ENCODE data around the gene SLC16A5. TPM values are rescaled to one million over a fixed set of nuclear protein-coding genes. Genes with fewer than 3 reads are reported as not detected.
A peak's percentile ranks its signal among the peaks of the same experiment; 100 is the strongest.

The SLC16A5 gene
- total RNA-seq, 1 experiment from 2014 or later, result 70.2 TPM

DNA sequence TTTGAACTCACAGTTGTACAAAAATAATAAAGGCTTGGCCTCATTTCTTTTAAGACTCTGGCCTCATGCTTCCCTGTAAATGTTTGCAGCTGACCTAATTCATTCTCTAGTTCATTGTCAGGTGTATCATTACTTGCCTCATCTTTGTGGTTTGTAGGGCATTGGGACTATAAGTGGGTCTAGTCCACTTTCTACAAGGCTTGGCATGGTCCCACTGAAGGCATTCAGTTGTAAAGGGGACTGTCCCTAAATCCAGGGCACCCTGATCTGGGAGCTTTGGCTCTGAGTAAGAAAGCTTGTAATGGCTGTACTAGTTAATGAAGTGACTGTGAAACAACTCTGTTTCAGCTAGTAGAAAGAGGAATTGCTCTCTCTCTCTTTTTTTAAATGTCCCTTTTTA, 38.0 kb upstream of the SLC16A5 start:
- Histone ChIP-seq H4K20me1 (ENCODE audit: insufficient read depth) (peaks cover 7% of the 10 kb centered on the region; the same call in 1 of the 2 replicates), H3K27me3 (ENCODE audit: insufficient read depth, low read depth) (no peaks in the 10 kb centered on the region), H3K4me3 (no peak overlapping the region), H3F3A (ENCODE audit: insufficient read depth, low read depth) (peaks cover 25% of the 10 kb centered on the region; the same call in 1 of the 2 replicates), H3K36me3 (ENCODE audit: low read depth) (peaks cover 13% of the 10 kb centered on the region), H3K4me1 (replicated peaks; ENCODE audit: insufficient read depth) (peaks cover 22% of the 10 kb centered on the region), H3K9me3 (ENCODE audit: insufficient read depth, low read depth) (no peaks in the 10 kb centered on the region), H3K27ac (no peak overlapping the region), H2AFZ (no peak overlapping the region), H3K79me2 (ENCODE audit: low read depth) (peaks cover 42% of the 10 kb centered on the region), H3K9me2 (ENCODE audit: insufficient read depth) (no peaks in the 10 kb centered on the region), H3K4me2 (no peak overlapping the region)
- intact Hi-C loops (cut with micrococcal nuclease; ENCODE audit: unreplicated experiment), result loop anchor here (5.0 kb wide), 1 partner anchor 87 kb away; no protein-coding TSS in a partner anchor
- CTCF ChIA-PET, result interaction anchor here (0.6 kb wide), 1 partner anchor 29 kb away, joined by 3 read pairs; no protein-coding TSS in a partner anchor
- no peak for TF ChIP-seq EZH2 (IDR thresholded peaks at IDR 0.05; ENCODE audit: low read depth)
- TF ChIP-seq, protein P1, sequence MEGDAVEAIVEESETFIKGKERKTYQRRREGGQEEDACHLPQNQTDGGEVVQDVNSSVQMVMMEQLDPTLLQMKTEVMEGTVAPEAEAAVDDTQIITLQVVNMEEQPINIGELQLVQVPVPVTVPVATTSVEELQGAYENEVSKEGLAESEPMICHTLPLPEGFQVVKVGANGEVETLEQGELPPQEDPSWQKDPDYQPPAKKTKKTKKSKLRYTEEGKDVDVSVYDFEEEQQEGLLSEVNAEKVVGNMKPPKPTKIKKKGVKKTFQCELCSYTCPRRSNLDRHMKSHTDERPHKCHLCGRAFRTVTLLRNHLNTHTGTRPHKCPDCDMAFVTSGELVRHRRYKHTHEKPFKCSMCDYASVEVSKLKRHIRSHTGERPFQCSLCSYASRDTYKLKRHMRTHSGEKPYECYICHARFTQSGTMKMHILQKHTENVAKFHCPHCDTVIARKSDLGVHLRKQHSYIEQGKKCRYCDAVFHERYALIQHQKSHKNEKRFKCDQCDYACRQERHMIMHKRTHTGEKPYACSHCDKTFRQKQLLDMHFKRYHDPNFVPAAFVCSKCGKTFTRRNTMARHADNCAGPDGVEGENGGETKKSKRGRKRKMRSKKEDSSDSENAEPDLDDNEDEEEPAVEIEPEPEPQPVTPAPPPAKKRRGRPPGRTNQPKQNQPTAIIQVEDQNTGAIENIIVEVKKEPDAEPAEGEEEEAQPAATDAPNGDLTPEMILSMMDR (conservative IDR thresholded peaks at IDR 0.05), result no peak
- POLR2A ChIA-PET (ENCODE audit: unreplicated experiment), result no interaction called here
- DNase-seq, result no peak
- no TSS peak for BruUV-seq (replicated peaks)

DNA sequence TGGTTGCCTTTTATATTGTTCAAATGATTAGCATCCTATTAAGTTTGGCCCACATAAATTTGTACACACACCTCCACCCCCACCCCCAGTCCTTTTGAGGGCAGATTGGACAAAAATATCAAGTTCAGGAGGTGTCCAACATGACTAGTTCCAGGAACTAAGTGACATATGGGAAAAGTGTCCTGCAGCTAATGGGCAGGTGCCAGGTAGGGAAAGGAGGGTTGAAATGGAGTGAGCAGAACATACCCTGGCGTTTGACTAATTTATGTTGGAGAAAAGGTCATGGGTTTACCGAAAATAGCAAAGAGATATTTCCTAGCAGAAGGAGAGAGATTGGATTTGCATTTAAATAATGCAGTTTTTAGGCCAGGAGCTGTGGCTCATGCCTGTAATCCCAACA, 35.8 kb upstream of the SLC16A5 start:
- H3F3A ChIP-seq (ENCODE audit: insufficient read depth, low read depth), result peaks cover 10% of the 10 kb centered on the region; the same call in 1 of the 2 replicates
- TF ChIP-seq, protein P1 (conservative IDR thresholded peaks at IDR 0.05), result no peak
- TF ChIP-seq EZH2 (IDR thresholded peaks at IDR 0.05; ENCODE audit: low read depth), result no peak
- H3K9me3 ChIP-seq (ENCODE audit: insufficient read depth, low read depth), result no peaks in the 10 kb centered on the region
- no peak overlapping the region for H3K4me3 ChIP-seq
- no peaks in the 10 kb centered on the region for H3K27me3 ChIP-seq (ENCODE audit: insufficient read depth, low read depth)
- peaks cover 26% of the 10 kb centered on the region for H3K79me2 ChIP-seq (ENCODE audit: low read depth)
- peaks cover 20% of the 10 kb centered on the region for H3K36me3 ChIP-seq (ENCODE audit: low read depth)
- ChIA-PET CTCF (interaction anchor here (0.7 kb wide), 1 partner anchor 77 kb away, joined by 3 read pairs; no protein-coding TSS in a partner anchor), POLR2A (ENCODE audit: unreplicated experiment) (no interaction called here)
- H3K9me2 ChIP-seq (ENCODE audit: insufficient read depth), result no peaks in the 10 kb centered on the region
- no TSS peak for BruUV-seq (replicated peaks)
- DNase-seq, result no peak
- no peak overlapping the region for H3K27ac ChIP-seq
- H3K4me1 ChIP-seq (replicated peaks; ENCODE audit: insufficient read depth), result peaks cover 17% of the 10 kb centered on the region
- H3K4me2 ChIP-seq, result no peak overlapping the region
- no peak overlapping the region for H2AFZ ChIP-seq
- intact Hi-C loops (cut with micrococcal nuclease; ENCODE audit: unreplicated experiment), result no loop called here
- 0 out of 2 replicates have a peak, but pooled peaks cover 3% of the 10 kb centered on the region for H4K20me1 ChIP-seq (ENCODE audit: insufficient read depth)

DNA sequence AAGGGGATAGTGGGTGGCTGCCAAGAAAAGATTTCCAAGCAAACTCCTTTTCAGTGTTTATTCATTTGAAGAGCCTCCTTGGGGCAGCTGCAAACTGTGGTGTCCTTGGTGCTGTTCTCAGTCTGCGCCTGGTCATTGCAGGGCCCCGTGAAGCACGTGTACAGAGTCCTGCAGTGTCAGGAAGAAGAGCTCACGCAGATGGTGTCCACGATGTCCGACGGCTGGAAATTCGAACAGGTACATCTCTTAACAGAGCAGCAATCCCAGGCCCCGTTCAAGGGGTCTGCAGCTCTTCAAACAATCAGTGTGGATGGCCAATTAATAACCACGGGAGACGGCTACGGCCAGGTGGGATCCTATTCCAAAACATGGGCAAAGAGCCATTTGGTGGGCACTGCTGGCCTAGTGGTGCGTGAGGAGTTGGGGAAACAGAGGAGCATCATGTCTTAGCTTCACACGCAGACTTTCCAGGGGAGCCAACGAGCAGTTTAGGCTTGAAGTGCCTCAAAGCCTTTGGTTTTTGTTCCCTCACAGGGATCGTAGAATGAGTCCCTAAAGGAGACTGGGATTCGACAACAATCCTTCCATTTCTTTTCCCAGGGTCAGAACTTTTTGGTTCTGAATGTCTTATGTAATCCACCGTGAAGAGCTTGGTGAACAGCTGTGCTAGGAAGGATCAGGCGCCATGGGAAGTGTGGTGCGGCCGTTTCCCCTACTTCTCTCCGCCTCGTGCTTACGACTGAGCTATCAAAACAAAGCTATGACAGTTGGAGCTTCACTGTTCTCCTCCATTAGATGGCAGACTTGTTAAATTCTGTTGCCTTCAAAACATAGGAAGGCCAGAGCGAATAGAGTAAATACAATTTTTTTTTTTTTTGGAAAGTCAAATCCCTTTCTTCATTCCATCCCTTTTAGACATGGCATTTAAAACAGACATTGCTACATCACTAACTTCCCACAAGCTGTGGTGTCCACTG, 28.1 kb upstream of the SLC16A5 start:
- ChIA-PET POLR2A (ENCODE audit: unreplicated experiment) (interaction anchor here (0.6 to 0.8 kb wide), 5 partner anchors 45 to 208 kb away, joined by 3 to 15 read pairs (median 8); partner anchors contain the start of gene GGA3), CTCF (interaction anchor here (0.6 to 1.5 kb wide), 9 partner anchors 19 to 142 kb away, joined by 3 to 8 read pairs (median 6); partner anchors contain the start of gene SLC16A5)
- peak in 1 of 2 experiments; percentile 46 for DNase-seq
- H3K9me3 ChIP-seq (ENCODE audit: insufficient read depth, low read depth), result no peaks in the 10 kb centered on the region
- H3K27ac ChIP-seq, result no peak overlapping the region
- no peaks in the 10 kb centered on the region for H3K79me2 ChIP-seq (ENCODE audit: low read depth)
- no TSS peak for BruUV-seq (replicated peaks)
- H3K4me1 ChIP-seq (replicated peaks; ENCODE audit: insufficient read depth), result no peaks in the 10 kb centered on the region
- peaks cover 25% of the 10 kb centered on the region for H3K36me3 ChIP-seq (ENCODE audit: low read depth)
- TF ChIP-seq, protein P1 (conservative IDR thresholded peaks at IDR 0.05), result peak; percentile 55; the same call in 1 of the 2 replicates
- no peak for TF ChIP-seq EZH2 (IDR thresholded peaks at IDR 0.05; ENCODE audit: low read depth)
- H3K4me3 ChIP-seq, result no peak overlapping the region
- H3K4me2 ChIP-seq, result no peak overlapping the region
- no peaks in the 10 kb centered on the region for H3K27me3 ChIP-seq (ENCODE audit: insufficient read depth, low read depth)
- no peaks in the 10 kb centered on the region for H3F3A ChIP-seq (ENCODE audit: insufficient read depth, low read depth)
- no peaks in the 10 kb centered on the region for H3K9me2 ChIP-seq (ENCODE audit: insufficient read depth)
- no peaks in the 10 kb centered on the region for H4K20me1 ChIP-seq (ENCODE audit: insufficient read depth)
- H2AFZ ChIP-seq, result no peak overlapping the region
- intact Hi-C loops (cut with micrococcal nuclease; ENCODE audit: unreplicated experiment), result loop anchor here (2.0 kb wide), 1 partner anchor 49 kb away; the partner anchor contains the start of gene ARMC7

Data from PC-9 (cell line).